SK-N-MC (cell line): ENCODE data around the gene OR2H1.

Experiments
- EZH2 ChIP-seq: fragments of 200-600 bp; sonication (generic); IDR thresholded peaks from one replicate; pipeline ENCODE4 v1.6.1; 2017; ENCODE audit warnings: antibody characterized with exemption
- POLR2AphosphoS5 ChIP-seq: IDR thresholded peaks from 2 replicates; pipeline ENCODE4 v1.6.1; 2012; ENCODE audit warnings: mild to moderate bottlenecking, low read depth, low read length, borderline replicate concordance

- TF ChIP-seq EZH2 = no peak
- TF ChIP-seq POLR2AphosphoS5 = no peak
Observed at GRCh38 chr6:29510746-29511300, 53.9 kb downstream of the OR2H1 start.
